GM18517 (cell line): ENCODE results near the gene ZKSCAN2.

Experiments used
- ATAC-seq: cut with Tn5 transposase; IDR thresholded peaks from one replicate; pipeline ENCODE4 v1.9.1; 2021; ENCODE audit warnings: mild to moderate bottlenecking, moderate library complexity; ENCODE audit not compliant: unreplicated experiment

ZKSCAN2 gene

DNA sequence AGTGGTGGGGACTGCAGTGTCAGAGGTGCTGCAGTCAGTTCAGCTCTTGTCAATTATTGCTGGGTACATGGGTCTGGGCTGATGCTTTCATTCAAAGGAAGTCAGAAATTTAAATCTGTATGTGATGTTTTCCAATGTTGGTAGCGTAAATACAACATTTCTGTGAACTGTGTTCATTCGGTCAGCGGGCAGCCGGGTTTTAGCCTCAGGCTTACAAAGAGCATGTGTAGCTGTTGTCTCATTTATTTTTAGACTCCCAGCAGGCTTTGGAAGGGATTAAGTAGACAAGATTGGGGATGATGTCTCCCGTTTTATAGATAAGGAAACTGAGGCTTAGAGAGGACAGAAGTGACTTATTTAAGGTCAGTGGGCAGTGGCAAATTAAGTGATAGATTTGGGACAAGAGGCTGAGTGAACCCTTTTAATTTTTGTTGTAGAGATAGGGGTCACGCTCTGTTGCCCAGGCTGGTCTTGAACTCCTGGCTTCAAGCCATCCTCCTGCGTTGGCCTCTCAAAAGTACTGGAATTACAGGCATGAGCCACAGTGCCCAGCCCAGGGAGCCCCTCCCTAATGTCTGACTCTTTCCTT, 32.8 kb downstream of the ZKSCAN2 start:
- ATAC-seq = no peak

DNA sequence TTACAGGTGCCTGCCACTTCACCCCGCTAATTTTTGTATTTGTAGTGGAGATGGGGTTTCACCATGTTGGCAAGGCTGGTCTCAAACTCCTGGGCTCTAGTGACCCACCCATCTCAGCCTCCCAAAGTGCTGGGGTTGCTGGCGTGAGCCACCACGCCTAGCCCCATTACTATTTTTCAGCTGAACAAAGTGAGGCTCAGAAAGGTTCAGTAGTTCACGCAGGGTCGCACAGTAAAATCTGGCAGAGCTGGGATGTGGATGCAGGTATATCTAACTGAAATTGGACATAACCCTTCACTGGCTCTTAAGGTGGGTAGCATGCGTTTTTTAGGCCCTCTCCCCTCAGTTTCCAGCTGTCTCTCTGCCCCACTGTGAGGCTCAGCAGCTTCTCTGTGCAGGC, 33.7 kb downstream of the ZKSCAN2 start:
- no peak for ATAC-seq

DNA sequence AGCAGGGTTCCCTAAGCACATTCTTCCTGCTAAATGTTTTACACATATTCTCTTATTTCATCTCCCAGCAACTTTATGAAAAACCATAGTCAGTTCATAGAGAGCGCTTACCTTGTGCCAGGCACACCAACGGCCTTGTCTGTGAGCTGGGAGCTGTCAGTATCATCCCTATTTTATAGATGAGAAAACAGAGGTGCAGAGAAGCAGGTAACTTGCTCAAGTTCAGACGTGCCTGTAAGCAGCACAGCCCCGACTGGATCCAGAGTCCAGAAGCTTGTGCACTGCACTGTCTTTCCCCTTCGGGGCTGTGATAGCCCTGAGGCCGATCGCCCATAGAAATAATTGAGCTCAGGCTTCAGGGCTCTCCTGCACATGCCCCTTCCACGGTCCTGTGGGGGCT, 34.7 kb downstream of the ZKSCAN2 start:
- ATAC-seq = no peak

DNA sequence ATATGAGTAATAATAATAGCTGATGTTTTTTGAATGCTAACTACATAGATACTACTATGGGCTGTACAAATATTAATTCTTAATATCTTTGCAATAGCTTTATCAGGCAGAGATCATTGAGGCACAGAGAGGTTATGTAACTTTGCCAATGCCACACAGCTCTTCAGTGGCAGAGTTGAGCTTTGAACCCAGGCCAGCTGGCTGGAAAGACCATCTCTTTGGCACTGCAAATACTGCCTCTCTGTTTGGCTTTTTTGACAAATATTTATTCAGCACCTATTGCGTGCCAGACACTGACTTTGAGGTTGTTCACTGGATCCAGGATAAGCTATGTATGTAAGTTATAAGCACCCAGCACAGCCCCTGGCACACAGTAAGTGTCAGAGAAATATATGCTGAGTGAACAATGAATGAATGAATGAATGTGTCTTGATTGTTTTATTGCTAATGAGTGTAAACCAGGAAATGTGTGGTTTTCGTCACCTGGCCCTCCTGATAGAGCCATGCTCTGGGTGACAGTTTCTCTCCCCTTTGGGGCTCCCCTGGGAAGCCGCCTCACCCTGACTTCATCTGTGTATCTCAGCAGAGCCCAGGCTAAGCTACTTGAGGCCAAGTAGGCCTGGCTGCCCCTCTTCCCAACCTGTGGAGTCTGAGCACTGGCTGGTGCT, 38.4 kb downstream of the ZKSCAN2 start:
- no peak for ATAC-seq

DNA sequence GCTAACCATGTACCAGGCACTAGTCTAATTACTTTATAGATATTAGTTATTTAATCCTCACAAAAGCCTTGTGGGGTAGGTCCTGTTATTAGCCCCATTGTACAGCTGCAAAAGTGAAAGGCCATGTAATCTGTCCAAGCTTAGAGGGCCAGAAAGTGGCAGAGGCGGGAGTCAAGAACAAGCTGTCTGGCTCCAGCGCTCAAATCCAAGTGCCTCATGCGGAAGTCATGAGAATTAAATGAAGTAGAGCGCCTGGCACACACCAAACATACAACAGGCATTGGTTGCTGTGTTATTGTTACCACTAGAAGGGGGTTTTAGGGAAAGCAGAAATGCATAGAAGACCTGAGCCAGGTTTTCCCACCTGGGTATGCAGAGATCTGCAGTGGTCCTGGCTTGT, 39.7 kb downstream of the ZKSCAN2 start:
- ATAC-seq = no peak

DNA sequence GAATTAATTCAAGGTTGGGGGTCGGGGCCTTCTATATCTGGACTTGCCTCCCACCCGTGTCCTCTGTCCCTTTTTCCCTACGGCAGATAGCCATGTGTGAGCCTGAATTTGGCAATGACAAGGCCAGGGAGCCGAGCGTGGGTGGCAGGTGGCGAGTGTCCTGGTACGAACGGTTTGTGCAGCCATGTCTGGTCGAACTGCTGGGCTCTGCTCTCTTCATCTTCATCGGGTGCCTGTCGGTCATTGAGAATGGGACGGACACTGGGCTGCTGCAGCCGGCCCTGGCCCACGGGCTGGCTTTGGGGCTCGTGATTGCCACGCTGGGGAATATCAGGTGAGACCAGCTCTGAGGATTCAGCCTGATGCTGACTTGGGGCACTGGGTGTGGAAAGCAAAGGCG, 40.5 kb downstream of the ZKSCAN2 start:
- ATAC-seq = no peak

DNA sequence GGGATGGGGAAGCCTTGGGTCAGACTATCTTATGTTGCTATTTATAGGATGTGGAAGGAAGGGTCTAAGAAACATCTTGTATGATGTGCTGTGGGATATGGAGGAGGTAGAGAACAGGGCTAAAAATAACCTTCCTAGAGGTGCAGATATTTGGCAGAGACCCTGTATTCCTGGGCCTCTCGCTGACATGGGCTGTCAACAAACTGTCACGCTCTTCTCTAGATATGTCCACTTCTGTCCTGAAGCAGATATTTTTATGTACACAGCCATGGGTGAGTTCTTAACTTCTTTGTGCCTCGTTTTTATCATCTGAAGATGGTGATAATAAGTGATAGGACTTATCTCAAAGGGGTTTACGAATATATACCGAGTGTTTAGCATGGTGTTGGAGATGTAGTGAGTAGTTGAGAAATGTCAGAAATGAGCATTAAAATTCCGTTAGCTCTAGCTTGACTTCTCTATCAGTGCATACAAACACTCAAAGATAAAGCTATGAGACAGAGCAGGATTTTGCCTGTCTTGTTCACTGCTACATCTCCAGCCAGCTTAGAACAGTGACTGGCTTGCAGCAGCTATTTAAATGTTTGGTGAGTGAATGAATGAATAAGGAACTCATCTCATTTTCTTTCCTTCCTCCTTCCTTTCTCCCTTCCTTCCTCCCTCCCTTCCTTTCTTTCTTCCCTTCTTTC, 43.8 kb downstream of the ZKSCAN2 start:
- no peak for ATAC-seq

DNA sequence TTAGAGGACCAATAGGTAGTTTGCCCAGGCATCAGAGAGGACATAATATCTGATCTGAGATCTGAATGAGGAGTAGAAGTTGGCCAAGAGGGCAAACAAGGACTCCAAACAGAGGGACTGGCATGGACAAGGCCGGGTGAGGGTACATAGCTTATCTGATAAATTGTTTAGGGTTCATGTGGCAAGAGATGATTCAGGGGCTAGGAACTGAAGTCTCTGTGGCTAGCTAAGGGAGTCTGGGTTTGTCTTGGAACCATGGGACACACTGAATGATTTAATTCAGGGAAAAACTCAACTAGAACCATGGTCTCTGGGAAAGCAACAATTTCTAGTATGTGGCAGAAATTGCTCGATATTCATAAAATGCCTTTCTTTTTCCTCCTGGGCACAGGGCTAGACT, 45.0 kb downstream of the ZKSCAN2 start:
- ATAC-seq = no peak

DNA sequence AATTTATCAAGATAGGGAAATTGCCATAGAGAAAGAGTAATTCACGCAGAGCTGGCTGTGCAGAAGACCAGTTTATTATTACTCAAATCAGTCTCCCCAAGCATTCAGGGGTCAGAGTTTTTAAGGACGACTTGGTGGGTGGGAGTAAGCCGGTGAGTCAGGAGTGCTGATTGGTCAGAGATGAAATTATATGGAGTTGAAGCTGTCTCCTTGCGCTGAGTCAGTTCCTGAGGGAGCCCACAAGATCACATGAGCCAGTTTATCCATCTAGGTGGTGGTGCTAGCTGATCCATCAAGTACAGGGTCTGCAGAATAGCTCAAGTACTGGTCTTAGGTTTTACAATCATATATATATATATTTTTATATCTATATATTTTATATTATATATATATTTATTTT, 46.9 kb downstream of the ZKSCAN2 start:
- ATAC-seq = no peak

DNA sequence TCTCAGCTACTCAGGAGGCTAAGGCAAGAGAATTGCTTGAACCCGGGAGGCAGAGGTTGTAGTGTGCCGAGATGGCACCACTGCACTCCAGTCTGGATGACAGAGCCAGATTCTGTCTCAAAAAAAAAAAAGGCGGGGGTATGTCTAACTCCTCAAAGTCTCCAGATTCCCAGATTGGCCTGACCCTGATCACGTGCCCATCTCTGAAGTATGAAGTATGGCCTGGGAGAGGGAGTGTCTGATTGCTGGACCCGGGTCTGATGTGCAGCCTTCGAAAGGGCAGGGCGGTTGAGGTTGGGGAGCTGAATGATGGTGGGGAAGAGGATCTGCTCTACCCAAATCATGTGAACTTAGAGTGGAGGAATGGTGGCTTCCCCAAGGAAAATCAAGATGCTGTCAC, 58.2 kb downstream of the ZKSCAN2 start:
- no peak for ATAC-seq

DNA sequence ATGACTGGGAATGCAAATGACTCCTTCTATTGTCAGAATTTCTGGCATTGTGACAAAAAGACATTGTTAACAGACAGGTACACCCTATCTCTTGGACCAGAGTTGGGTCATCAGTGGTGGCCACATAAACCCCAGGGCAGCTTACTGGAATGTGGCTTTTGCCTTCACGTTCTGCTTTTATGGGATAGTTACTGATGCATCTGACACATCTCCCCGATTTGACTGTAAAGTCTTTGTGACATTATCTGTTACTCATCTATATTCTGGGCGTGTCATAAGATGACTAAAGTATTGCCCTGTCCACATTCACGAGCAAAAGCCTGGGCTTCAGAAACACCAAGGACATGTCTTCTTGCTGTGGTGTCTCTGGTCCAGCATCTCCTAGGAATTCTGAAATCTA, 59.6 kb downstream of the ZKSCAN2 start:
- no peak for ATAC-seq

DNA sequence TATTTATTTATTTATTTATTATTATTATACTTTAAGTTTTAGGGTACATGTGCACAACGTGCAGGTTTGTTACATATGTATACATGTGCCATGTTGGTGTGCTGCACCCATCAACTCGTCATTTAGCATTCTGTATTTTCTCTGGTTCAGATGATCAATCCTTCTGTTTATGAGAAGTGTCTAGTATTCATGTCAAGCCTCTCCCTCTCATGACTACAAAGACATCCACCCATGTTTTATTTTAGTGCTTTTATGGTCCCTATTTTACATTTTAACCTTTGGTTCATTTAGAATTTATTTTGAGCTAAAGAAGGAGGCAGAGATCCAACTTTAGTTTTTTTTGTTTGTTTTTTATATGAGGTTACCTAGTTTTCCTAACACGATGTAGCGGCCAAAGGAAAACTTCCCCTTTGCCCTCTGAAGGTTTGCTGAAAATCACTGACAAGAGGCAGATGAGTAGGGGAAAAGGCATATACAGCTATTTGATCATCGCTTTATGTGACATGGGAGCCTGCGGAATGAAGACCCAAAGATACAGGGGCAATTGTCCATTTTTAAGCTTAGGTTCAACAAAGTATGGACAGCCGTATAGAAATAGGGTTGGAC, 63.3 kb downstream of the ZKSCAN2 start:
- ATAC-seq = no peak

DNA sequence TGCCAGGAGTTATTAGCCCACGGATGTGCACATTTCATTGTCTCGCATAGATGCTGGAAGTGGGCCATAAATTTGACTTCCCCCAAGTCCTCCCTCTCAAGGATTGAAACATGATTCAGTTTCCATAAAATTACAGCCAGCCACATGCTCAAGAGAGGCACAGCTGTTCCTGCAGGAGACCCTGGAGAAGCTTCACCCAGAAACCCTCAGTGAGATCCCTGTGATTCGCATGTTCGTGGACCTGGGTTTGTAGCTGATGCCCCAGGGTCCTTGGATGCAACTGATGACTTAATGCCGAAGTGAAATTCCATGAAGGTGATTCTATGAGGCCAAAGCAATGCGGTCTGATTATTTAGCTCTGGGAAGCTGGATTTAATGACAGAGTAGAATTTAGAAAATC, 65.5 kb downstream of the ZKSCAN2 start:
- ATAC-seq = no peak

DNA sequence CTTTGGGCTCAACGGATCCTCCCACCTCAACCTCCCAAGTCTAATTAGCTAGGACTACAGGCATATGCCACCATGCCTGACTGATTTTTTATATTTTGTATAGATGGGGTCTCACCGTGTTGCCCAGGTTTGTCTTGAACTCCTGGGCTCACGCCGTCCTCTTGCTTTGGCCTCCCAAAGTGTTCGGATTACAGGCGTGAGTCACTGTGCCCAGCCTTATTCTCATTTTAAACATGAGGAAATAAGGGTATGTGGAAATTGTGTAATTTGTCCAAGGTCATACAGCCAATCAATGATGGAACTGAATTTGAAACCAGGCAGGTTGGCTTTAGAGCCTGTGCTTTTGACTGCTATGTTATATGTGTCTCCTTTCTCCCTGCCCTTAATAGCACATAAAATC, 68.3 kb downstream of the ZKSCAN2 start:
- ATAC-seq = no peak

DNA sequence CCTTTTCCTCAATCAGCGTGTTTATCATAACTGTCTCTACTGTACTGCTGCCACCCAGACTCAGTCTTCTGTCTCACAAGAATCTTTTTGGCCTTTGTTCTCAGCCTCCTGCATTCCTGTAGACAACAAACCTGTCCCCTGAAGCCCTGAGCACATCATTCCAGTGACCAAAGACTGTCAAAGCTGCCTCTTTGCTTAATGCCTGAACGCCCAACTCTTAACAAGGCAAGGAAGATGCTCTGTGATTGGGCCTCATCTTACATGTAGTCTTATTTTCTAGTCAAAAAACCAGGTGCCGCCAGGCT, 70.2 kb downstream of the ZKSCAN2 start:
- no peak for ATAC-seq
